Upper lobe of right lung (tissue), 1 donor: ENCODE measurements around the gene FANK1. TPM values are rescaled to one million over a fixed set of nuclear protein-coding genes. Genes with fewer than 3 reads are reported as not detected.
A peak's percentile ranks its signal among the peaks of the same experiment; 100 is the strongest.

Experiments used
- ATAC-seq: fragments of 200-7000 bp; cut with Tn5 transposase; one replicate; pipeline ENCODE4 v1.9.1; 2020; ENCODE audit warnings: mild to moderate bottlenecking, moderate library complexity
- DNase-seq: peaks from one replicate; pipeline ENCODE4 v3.0.0-alpha.2; 2020
- H3K27ac ChIP-seq: fragments of 200-600 bp; one replicate; pipeline ENCODE4 v1.8.0; 2022
- H3K27me3 ChIP-seq: fragments of 200-600 bp; one replicate; pipeline ENCODE4 v1.8.0; 2022; ENCODE audit warnings: mild to moderate bottlenecking
- H3K36me3 ChIP-seq: fragments of 200-600 bp; one replicate; pipeline ENCODE4 v1.8.0; 2022
- H3K4me1 ChIP-seq: fragments of 200-600 bp; one replicate; pipeline ENCODE4 v1.8.0; 2022
- H3K4me3 ChIP-seq: fragments of 200-600 bp; one replicate; pipeline ENCODE4 v1.8.0; 2022; ENCODE audit warnings: mild to moderate bottlenecking
- H3K9me3 ChIP-seq: fragments of 200-600 bp; one replicate; pipeline ENCODE4 v1.8.0; 2022
- CTCF ChIP-seq: fragments of 200-600 bp; IDR thresholded peaks from one replicate; pipeline ENCODE4 v1.8.0; 2022; ENCODE audit warnings: antibody characterized with exemption
- intact Hi-C: fragments of 100-400 bp; cut with DNase I; formaldehyde crosslinking; loops from one replicate; pipeline ENCODE4 v1.11.0; 2022
- total RNA-seq: library from RNA; stranded (reverse); fragmentation: NEBNext Ultra II Directional; extraction: Animal tissue kit (Norgen Biotek cat#: 25700); gene quantifications from one replicate; pipeline ENCODE4 v1.2.1, GENCODE V29; 2021
- donor health status: DM: no; HTN: yes; CAD: no; lungs with severe emphysema.

Gene FANK1
- total RNA-seq, 1 donor from 2014 or later: 2.6 TPM

- Histone ChIP-seq H3K9me3 (no peaks in the 10 kb centered on the region), H3K4me3 (no peak overlapping the region), H3K4me1 (no peaks in the 10 kb centered on the region), H3K27me3 (no peaks in the 10 kb centered on the region), H3K36me3 (no peaks in the 10 kb centered on the region), H3K27ac (no peak overlapping the region)
- no peak for DNase-seq
- TF ChIP-seq CTCF: no peak
- no peak for ATAC-seq
- intact Hi-C loops: no loop called here
Measured at GRCh38 chr10:126027692-126028091, 131.3 kb downstream of the FANK1 start.

- intact Hi-C loops: no loop called here
- H3K36me3 ChIP-seq: no peaks in the 10 kb centered on the region
- H3K4me1 ChIP-seq: no peaks in the 10 kb centered on the region
- ATAC-seq (no peak), DNase-seq (no peak)
- H3K9me3 ChIP-seq: peaks cover 14% of the 10 kb centered on the region
- TF ChIP-seq CTCF: no peak
- no peak overlapping the region for H3K27ac ChIP-seq
- no peaks in the 10 kb centered on the region for H3K27me3 ChIP-seq
- H3K4me3 ChIP-seq: no peak overlapping the region
Measured at GRCh38 chr10:126029999-126030398, 133.6 kb downstream of the FANK1 start.

GRCh38 chr10:126034586-126034985, 138.2 kb downstream of the FANK1 start:
- H3K36me3 ChIP-seq: no peaks in the 10 kb centered on the region
- no peak for ATAC-seq
- no peak for DNase-seq
- H3K27me3 ChIP-seq: no peaks in the 10 kb centered on the region
- H3K27ac ChIP-seq: no peak overlapping the region
- intact Hi-C loops: no loop called here
- H3K4me1 ChIP-seq: no peaks in the 10 kb centered on the region
- TF ChIP-seq CTCF: no peak
- peaks cover 14% of the 10 kb centered on the region for H3K9me3 ChIP-seq
- no peak overlapping the region for H3K4me3 ChIP-seq

GRCh38 chr10:126036515-126036914, 140.2 kb downstream of the FANK1 start:
- Histone ChIP-seq H3K36me3 (no peaks in the 10 kb centered on the region), H3K9me3 (peaks cover 14% of the 10 kb centered on the region), H3K4me3 (no peak overlapping the region), H3K27ac (no peak overlapping the region), H3K27me3 (no peaks in the 10 kb centered on the region), H3K4me1 (peaks cover 4% of the 10 kb centered on the region)
- DNase-seq (no peak), ATAC-seq (no peak)
- TF ChIP-seq CTCF: no peak
- intact Hi-C loops: no loop called here

- Histone ChIP-seq H3K9me3 (peaks cover 14% of the 10 kb centered on the region), H3K27me3 (no peaks in the 10 kb centered on the region), H3K36me3 (no peaks in the 10 kb centered on the region), H3K27ac (no peak overlapping the region), H3K4me3 (no peak overlapping the region), H3K4me1 (peaks cover 18% of the 10 kb centered on the region)
- intact Hi-C loops: no loop called here
- ATAC-seq (no peak), DNase-seq (no peak)
- TF ChIP-seq CTCF: no peak
Measured at GRCh38 chr10:126037946-126038345, 141.6 kb downstream of the FANK1 start.

- DNase-seq: no peak
- no peak for TF ChIP-seq CTCF
- intact Hi-C loops: no loop called here
- ATAC-seq: no peak
- Histone ChIP-seq H3K27me3 (no peaks in the 10 kb centered on the region), H3K27ac (peak overlapping the region; percentile 84), H3K36me3 (no peaks in the 10 kb centered on the region), H3K4me3 (no peak overlapping the region), H3K9me3 (no peaks in the 10 kb centered on the region), H3K4me1 (peaks cover 19% of the 10 kb centered on the region)
Measured at GRCh38 chr10:126041117-126041516, 144.8 kb downstream of the FANK1 start.
